GM12878 (cell line): ENCODE results near the gene SLC25A15.

Source experiments
- CREB1 ChIP-seq: IDR thresholded peaks from 2 replicates; pipeline ENCODE4 v1.6.1; 2012; ENCODE audit warnings: low read depth, mild to moderate bottlenecking, inconsistent platforms
- NBN ChIP-seq: fragments of 450-650 bp; IDR thresholded peaks from 2 replicates; pipeline ENCODE4 v1.6.1; 2016
- NFIC ChIP-seq: IDR thresholded peaks from 2 replicates; pipeline ENCODE4 v1.6.1; 2012; ENCODE audit warnings: low read depth, mild to moderate bottlenecking, inconsistent platforms, low read length, moderate library complexity
- POLR2AphosphoS2 ChIP-seq: IDR thresholded peaks from 2 replicates; pipeline ENCODE4 v1.6.1; 2011; ENCODE audit warnings: low read depth, mild to moderate bottlenecking, low read length, improper control_type of control experiment, moderate library complexity
- POLR2AphosphoS5 ChIP-seq: IDR thresholded peaks from 2 replicates; pipeline ENCODE4 v1.6.1; 2011; ENCODE audit warnings: mild to moderate bottlenecking, low read length, inconsistent platforms
- SIX5 ChIP-seq: IDR thresholded peaks from 2 replicates; pipeline ENCODE4 v1.6.1; 2011; ENCODE audit warnings: mild to moderate bottlenecking, low read depth, low read length, moderate library complexity; ENCODE audit not compliant: severe bottlenecking
- SMC3 ChIP-seq: IDR thresholded peaks from 2 replicates; pipeline ENCODE4 v1.6.1; 2011; ENCODE audit warnings: low read length, improper control_type of control experiment, borderline replicate concordance
- TAF1 ChIP-seq: IDR thresholded peaks from 2 replicates; pipeline ENCODE4 v1.6.1; 2011; ENCODE audit warnings: mild to moderate bottlenecking, low read depth, low read length, borderline replicate concordance
- USF1 ChIP-seq: IDR thresholded peaks from 2 replicates; pipeline ENCODE4 v1.6.1; 2011; ENCODE audit warnings: borderline replicate concordance, low read depth, mild to moderate bottlenecking, moderate library complexity, mixed read lengths, low read length; ENCODE audit not compliant: insufficient read depth; ENCODE audit errors: extremely low read length
- TF ChIP-seq, protein P1 (sequence below), 3 experiments: IDR thresholded peaks in 2 of 3; conservative IDR thresholded peaks in 1 of 3; 2 replicates each; pipeline ENCODE4 v1.5.1; 2011; ENCODE audit warnings: low read depth in 3 of 3, low read length in 3 of 3, mild to moderate bottlenecking in 3 of 3, control low read depth in 2 of 3, moderate library complexity in 2 of 3, inconsistent platforms in 1 of 3, mixed read lengths in 1 of 3; ENCODE audit not compliant: control insufficient read depth in 2 of 3, insufficient read depth in 1 of 3; ENCODE audit errors: extremely low read depth in 1 of 3
- TF ChIP-seq, protein P2 (sequence below): IDR thresholded peaks from 2 replicates; pipeline ENCODE4 v1.6.1; 2012; ENCODE audit warnings: mild to moderate bottlenecking, low read depth, low read length

DNA sequence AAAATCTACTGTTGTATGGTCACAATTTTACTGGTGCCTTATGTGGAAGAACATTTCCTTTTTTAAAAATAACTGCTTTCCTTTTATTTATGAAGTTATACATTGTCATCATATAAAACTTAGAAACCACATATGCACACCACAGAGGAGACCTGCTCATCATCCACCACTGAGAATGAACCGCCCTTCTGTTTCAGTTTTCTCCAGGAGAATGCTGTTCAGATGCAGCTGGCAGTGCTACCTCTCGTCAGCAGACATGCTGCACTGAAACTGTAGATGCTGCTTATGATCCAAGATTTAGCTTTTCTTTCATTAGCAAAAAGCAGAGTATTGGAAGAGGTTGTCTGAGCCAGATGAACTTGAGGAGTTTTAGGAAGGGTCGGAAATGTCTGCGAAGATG lies 10.1 kb downstream of the SLC25A15 start:
- TF ChIP-seq, protein P1, sequence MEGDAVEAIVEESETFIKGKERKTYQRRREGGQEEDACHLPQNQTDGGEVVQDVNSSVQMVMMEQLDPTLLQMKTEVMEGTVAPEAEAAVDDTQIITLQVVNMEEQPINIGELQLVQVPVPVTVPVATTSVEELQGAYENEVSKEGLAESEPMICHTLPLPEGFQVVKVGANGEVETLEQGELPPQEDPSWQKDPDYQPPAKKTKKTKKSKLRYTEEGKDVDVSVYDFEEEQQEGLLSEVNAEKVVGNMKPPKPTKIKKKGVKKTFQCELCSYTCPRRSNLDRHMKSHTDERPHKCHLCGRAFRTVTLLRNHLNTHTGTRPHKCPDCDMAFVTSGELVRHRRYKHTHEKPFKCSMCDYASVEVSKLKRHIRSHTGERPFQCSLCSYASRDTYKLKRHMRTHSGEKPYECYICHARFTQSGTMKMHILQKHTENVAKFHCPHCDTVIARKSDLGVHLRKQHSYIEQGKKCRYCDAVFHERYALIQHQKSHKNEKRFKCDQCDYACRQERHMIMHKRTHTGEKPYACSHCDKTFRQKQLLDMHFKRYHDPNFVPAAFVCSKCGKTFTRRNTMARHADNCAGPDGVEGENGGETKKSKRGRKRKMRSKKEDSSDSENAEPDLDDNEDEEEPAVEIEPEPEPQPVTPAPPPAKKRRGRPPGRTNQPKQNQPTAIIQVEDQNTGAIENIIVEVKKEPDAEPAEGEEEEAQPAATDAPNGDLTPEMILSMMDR (IDR thresholded peaks at IDR 0.05 in 2 of 3, conservative IDR thresholded peaks at IDR 0.05 in 1 of 3; ENCODE audit: control insufficient read depth in 2 of 3, extremely low read depth in 1 of 3, insufficient read depth in 1 of 3, low read depth in 3 of 3, low read length in 3 of 3) = no peak
- TF ChIP-seq TAF1 (no peak), SIX5 (no peak), CREB1 (no peak), USF1 (no peak), NFIC (no peak), SMC3 (no peak), NBN (no peak), POLR2AphosphoS5 (no peak), POLR2AphosphoS2 (no peak)
- TF ChIP-seq, protein P2, sequence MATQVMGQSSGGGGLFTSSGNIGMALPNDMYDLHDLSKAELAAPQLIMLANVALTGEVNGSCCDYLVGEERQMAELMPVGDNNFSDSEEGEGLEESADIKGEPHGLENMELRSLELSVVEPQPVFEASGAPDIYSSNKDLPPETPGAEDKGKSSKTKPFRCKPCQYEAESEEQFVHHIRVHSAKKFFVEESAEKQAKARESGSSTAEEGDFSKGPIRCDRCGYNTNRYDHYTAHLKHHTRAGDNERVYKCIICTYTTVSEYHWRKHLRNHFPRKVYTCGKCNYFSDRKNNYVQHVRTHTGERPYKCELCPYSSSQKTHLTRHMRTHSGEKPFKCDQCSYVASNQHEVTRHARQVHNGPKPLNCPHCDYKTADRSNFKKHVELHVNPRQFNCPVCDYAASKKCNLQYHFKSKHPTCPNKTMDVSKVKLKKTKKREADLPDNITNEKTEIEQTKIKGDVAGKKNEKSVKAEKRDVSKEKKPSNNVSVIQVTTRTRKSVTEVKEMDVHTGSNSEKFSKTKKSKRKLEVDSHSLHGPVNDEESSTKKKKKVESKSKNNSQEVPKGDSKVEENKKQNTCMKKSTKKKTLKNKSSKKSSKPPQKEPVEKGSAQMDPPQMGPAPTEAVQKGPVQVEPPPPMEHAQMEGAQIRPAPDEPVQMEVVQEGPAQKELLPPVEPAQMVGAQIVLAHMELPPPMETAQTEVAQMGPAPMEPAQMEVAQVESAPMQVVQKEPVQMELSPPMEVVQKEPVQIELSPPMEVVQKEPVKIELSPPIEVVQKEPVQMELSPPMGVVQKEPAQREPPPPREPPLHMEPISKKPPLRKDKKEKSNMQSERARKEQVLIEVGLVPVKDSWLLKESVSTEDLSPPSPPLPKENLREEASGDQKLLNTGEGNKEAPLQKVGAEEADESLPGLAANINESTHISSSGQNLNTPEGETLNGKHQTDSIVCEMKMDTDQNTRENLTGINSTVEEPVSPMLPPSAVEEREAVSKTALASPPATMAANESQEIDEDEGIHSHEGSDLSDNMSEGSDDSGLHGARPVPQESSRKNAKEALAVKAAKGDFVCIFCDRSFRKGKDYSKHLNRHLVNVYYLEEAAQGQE = no peak
